GM18502 (cell line): ENCODE data around the gene TFIP11.

Experiments
- ATAC-seq: cut with Tn5 transposase; IDR thresholded peaks from one replicate; pipeline ENCODE4 v1.9.1; 2021; ENCODE audit warnings: mild to moderate bottlenecking; ENCODE audit not compliant: unreplicated experiment, poor library complexity

The TFIP11 gene

DNA sequence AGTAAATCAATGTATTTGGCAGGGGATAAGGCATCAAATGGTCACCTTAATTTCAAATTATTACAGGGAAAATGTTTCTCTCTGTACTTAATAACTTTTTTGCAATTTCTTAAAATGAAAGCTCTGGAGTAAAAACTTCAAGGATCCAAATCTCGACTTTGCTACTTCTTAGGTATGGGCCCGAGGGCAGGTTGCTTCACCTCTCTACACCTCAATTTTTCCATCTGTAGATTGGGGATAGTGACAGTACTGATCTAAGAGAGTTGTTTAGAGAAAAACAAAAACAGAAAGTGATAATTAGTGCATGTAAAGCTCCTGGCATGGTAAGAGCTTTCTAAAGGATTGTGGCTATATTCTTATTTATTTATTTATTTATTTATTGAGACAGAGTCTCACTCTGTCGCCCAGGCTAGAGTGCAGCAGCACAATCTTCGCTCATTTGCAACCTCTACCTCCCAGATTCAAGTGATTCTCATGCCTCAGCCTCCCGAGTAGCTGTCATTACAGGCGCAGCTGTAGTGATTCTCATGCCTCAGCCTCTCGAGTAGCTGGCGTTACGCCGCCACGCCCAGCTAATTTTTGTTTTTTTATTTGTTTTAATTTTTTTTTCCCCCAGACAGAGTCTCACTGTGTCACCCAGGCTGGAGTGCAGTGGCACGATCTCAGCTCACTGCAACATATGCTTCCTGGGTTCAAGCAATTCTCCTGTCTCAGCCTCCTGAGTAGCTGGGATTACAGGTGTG, 2.3 kb upstream of the TFIP11 start:
- no peak for ATAC-seq

DNA sequence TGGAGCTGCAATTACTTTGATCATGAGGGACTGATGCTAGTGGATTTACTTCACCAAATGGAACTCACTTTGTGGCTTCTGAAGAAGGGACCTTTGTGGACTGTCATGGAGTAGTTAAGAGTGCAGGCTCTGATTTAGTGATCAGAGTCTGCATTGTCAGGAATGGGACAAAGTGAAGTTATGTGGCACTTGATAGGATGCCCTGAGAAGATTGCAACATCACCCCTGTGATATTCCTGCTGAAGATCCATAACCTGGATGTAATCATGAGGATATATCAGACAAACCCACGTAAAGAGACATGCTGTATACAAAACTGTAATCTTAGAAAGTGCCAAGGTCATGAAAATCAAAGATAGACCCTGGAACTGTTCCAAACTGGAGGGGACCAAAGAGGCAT, 1.6 kb upstream of the TFIP11 start:
- no peak for ATAC-seq

DNA sequence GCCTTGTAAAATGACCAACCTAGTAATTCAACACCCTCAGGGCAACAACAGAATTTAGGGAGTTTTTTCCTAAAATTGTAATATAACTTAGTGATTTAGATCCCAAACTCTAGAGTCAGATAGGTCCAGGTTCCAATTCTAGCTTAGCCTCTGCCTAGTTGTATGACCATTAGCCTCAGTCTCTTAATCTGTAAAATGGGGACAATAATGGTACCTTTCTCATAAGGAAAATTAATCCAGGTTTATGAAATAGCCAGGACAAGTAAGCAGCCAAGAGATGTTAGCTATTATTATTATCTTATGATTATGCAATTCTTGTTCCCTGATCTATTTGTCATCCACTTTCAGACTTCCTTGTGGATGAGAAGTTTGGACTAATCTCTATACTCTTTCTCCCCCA, 4.1 kb downstream of the TFIP11 start:
- ATAC-seq, result no peak

DNA sequence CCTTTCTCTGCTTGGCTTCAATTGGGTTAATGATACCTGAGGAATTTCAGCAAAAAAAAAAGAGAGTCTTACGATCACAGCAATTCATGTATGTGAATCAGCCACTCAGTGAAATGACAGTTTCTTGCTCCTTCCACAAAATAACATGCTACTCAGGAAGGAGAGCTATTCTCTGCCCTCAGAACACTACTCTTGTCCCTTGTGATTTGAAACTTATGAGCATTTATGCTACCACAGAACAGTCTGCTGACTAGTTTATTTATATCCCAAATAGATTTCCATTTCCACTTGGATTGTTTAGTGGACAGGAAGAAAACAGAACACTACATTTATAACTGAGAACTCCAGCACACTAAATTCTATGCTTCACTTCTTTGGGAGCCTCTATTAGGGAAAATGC, 8.5 kb downstream of the TFIP11 start:
- no peak for ATAC-seq

DNA sequence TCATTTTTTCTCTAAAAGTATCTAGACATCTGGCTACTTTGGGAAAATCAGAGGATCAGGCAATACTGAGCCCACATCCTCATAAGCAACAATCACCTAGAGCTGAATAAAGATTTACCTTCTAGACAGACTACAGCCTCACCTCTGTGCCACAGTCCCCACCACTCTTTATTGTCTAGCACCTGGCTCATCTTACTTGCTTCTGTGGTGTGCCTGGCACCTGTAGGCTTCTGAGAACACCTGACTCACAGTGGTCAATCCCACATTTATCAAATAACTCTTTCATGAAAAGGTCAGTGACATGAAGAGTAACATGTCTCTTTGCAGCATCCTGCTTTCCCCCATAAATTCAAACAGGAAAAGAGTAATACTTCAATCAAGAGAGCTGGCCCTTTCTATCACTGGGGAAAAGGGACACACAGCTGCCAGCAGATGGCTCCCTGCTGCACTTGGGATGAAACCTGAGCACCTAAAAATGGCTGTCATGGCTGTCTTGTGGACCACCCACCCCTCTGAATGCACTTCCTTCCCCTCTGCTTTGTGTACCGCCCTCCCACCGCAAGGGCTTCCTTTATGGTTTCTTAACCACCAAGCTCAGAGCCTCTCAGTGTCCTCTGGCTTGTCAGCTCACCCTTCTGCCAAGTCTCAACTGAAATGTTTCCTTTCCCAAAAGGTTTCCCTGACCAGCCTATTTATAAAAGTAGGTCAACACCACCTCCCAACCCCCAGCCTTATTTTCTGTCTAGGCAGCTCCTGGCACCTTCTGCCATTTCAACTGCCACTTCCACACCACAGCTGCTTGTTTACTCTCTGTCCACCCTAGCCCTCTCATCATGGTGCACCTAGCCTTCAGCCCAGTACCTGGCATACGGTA, 9.3 kb downstream of the TFIP11 start:
- no peak for ATAC-seq

DNA sequence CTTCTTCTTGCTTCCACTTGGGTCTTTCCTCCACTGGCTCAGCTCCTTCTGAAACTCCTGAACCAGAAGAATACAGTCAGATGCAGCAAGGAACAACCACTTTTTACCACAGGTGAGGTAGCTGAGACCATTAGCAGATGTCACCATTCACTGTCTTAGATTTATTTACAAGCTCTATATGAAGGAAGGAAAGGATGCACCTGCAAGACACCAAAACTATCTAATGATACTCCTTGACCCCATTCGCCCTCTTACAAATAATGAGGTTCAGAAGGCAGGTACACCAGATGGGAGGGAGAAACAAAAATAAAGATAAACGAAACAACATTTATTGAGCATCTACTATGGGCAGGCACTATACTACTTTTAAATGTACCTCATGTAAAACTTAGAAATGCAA, 10.3 kb downstream of the TFIP11 start:
- ATAC-seq, result no peak

DNA sequence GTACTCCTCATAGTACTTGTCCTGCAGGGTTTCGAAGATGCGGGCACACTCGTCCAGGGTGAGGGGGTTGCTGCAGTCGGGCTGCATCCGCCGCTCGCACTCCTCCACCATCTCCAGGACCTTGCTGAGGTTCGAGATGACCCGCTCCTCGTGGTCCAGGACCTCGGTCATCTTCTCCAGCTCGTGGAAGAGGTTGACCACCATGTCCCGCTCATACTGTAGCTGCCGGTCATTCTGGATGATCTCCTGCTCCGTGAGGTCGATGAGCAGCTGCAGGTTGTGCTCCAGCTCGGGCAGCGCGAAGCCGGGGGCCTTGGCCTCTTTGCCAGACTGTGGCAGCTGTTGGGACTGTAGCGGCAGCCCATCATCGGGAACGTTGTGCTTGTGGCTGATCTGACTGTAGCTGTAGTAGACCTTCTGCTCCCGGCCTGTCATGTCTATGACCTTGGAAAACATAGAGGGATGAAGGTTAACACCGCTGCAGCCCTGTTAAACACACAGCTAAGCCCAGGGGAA, 13.0 kb downstream of the TFIP11 start:
- ATAC-seq, result no peak

DNA sequence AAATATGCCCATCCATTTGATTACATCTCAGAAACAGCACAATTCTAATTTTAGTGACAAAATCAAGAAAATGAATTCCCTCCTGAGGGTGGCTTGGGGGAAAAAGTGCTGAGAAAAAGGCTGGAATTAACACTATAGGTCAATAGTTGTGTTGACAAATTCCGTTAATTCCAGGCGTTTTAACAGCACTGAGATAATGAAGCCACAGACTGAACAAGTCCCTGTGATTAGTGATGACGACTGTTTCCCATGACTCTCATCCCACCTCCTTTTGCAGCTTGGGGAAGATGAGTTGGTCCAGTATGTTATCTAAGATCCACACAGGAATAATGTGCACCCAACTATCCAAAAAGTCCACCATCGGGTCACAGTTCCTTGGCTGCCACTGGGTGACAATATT, 15.8 kb downstream of the TFIP11 start:
- no peak for ATAC-seq

DNA sequence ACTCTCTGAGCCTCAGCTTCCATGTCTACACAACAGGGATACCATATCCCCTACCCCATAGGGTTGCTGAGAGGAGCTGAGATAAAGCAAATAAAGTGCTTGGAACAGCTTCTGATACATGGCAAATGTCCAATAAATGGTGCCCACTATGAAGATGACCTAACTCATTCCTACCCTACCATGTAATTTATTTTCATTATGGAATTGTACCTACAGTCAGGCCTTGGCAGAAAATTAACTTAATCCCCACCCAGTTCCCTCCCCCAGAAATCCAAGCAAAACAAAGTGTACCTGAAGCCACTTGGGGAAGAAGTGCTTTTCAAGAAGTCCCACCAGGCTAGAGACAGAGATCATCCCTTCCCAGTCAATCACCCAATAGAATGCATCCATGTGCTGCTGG, 17.8 kb downstream of the TFIP11 start:
- no peak for ATAC-seq

DNA sequence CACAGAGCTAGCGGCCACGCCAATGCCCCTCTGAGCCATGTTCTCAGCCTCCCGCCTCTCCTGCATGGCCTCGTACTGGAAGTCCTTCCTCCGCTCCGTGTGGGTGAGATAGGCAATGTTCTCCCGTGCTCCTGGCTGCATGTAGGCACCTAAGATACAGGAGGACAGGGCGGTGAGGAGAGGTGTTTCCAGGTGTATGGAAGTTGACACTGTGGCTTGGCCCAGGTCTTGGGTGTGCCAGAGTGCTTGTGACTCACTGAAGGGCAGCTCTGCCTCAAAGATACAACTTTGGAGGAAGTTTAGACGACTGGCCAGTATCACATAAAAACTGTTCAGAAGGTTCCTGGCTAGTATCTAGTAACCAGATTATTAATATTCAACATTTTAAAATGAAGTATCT, 20.1 kb downstream of the TFIP11 start:
- no peak for ATAC-seq

DNA sequence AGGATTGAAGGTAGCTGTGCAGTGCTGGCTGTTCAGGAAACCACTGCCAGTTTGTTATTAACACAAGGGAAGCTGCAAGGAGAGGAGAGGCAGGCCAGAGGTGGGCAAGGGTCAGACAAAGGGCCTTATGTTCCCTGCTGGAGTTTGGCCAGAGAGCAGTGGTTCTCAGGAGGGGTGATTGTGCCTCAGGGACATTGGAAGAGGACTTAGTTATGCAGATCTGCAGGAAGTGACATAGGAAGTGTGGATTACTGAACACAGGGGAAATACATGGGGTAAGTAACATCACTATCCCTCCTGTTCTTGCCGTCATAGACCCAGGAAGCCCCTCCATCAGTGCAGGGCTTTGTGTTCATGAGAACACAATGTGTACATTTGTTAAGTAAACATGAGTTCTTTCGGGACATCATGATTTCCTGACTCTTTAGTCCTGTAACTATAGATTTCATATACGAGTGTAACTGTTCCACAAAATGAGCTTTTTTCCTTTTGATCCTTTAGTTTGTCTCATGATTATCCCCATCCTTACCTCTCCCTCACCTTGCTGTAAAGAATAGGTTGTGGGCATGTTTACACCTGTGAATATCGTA, 22.7 kb downstream of the TFIP11 start:
- no peak for ATAC-seq

DNA sequence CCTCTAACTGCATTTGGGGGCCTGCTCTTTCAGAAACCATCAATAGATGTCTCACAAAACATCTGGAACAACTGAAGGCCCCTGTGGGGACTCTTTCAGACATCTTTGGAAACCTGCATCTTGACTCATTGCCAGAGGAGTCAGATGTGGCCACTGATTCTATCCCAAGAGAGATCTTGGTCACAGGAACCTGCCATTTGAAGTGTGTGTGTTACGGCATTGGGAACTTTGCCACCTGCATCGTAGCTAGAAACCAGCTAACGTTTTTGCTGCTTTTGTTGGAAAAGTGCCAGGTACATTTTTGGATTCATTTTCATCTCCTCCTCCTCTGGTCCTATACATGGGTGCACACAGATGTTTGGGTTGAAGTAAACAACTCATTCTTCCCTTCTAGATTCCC, 24.3 kb downstream of the TFIP11 start:
- ATAC-seq, result no peak

DNA sequence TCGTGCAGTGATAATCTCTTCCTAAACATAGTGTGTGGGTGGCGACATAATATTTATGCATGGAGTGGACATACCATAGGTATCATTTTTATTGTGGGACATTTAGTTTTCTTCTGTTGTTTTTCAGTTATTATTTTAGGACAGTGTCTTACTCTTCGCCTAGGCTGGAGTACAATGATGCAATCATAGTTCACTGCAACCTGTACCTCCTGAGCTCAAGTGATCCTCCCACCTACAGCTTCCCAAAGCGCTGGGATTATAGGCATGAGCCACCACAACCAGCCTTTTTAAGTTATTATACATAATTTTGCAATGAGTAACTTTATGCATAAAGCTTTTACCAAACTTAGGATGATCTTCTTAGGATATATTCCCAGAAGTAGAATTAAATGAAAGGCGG, 25.9 kb downstream of the TFIP11 start:
- no peak for ATAC-seq

DNA sequence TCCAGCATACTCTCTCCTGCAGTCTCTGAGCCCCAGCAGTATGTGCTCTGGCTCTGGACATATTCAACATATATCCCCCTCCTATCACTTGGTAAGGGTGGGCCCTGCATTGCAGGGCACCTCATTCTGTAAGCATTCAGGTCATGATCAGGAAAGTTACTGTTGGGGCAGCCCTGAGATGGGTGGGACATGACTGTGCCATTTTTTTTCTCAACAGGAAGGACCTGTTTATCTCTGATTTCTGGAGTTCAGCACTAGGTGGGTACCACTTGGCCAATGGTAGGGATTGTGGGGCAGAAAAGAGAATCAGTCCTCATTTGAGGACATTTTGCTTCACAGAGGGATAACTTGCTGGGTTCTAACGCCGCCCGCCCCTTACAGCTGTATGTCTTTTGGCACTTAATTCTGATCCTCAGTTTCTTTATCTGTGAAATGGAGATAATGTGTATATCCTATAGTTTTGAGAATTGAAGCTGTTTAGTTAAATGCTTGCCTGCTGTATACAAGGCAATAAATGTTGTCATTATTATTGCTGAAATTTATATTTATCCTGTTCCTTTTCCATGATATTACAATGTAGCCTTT, 26.4 kb downstream of the TFIP11 start:
- ATAC-seq, result no peak

DNA sequence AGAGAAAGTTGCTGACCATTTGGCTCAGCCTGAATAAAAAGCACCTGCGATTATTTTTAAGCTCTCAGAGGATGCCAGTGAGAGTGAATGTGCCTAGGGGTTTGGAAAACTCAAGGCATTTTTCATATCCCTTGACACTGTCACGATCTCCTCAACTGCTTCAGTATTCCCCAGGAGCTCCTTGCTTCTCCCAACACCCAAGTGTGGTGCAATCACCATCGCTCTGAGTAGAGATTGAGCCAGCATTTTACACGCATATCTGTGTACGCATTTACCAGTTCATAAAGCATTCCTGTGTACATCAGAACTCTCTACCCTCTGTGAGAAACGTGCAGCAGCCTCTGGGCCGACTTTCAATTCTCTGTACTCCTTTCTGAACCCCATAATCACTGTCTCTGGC, 27.3 kb downstream of the TFIP11 start:
- no peak for ATAC-seq

DNA sequence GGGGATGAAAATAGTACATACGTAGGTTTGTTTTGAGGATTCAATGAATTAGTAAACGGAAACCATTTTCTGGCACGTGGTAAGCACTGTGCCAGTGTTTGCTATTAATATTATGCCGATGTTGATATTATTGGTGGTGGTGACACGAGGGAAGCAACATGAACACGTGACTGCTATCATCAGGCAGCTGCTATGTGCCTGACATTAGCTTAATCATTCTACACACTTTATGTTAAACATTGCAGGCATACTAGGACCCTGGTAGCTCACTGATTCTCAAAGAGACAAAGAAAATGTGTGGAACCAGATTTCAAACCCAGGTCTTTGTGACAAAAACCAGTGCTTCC, 27.9 kb downstream of the TFIP11 start:
- no peak for ATAC-seq

DNA sequence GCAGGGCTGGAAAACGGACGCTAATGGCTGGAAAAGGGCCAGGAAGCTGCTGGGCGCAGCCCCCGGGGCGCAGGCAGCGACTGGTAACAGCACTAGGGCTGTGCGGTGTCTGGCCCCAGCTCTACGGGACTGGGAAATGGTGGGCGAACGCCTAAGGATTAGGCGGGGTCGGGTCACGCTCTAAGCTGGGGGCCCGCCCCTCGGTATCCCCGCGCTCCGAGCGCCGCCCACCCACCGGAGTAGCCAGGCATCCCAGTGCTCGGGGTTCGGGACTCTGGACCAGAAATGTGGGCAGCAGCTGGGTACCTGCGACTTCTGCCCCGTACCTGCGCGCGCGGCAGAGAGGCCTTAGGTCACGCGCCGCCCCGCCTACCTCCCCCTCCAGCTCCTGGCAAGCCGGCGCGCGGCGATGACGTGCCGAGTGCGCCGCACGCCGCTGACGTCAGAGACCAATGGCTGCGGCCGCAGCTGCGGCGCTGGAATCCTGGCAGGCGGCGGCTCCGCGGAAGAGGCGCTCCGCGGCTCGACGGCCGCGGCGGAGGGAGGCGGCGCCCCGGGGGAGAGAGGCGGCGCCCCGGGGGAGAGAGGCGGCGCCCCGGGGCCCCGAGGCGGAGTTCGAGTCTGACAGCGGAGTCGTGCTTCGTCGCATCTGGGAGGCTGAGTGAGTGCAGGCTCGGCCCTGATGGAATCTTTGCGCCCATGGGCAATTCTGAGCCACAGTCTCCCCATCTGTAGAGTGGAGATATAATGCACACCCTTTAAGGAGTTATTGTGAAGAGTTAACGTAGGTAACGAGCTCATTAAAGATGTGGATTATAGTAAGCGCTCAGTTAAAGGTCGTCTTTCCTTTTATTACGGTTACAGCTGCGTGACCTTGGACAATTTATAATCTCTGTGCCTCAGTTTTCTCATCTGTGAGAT, 28.6 kb downstream of the TFIP11 start, which contains the start of the genes HPS4 and SRRD:
Gene HPS4 (minus strand): TSS at position 345 of the 921 bp plus-strand sequence. CDS start 2,021 bp downstream, outside the sequence.
Gene SRRD (plus strand): TSS at position 439 of the 921 bp plus-strand sequence. CDS start 14 bp downstream, at position 453.
- ATAC-seq, result peak; percentile 65

DNA sequence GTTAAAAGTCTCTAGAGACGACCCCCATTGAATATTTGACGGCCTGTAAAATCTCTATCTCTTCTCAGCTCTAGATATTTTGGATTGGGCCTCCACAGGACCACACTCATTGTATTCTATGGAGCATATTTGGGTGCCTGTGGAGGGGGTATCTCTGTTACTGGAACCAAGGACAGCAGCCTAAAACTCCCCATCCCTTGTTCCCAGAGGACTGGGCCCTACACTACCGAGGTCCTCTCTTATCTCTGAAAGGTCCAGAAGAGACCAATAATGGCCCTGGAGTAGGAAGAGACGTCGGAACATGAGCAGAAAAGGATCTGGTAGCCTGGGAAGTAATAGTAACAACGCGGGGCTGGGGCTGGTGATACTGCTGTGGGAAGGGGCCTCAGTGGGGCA, 29.2 kb downstream of the TFIP11 start:
- no peak for ATAC-seq

DNA sequence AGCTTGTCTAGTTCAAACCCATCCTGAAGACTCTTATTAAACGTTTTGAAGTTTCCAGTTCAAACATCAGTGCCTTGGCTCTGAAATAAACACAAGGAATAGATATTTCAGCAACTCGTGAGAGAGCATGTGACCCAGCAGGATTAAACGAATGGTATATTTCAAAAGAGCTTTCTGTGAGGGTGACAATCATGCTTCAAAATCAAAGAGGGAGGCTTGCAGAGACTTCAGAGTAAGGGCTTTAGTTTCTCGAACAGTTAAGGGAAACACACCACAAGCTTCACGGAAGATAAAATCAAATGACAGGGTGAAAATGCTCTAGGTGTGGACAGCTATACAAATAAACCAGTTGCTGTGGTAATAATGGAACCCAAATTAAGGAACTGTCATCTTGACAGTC, 30.1 kb downstream of the TFIP11 start:
- ATAC-seq, result no peak

DNA sequence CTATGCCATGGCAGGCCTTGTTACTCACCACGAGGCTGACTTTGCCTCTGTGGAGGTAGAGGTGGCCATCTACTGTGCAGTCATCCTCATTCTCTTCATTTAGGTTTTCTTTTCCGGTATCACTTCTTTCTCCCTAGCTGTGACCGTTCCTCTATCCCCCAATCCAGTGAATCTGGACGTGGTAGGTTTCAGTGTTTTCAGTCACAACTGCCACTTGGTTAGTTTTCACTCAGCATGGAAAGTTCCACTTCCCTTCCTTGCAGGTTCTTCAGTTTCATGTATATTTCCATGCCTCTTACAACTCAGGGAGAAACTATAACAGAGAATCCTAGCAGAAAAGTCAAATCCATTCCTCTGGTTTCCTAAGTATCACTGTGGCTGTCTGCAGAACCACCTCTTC, 30.6 kb downstream of the TFIP11 start:
- ATAC-seq, result no peak
